Bronchial epithelial cell (primary cell): ENCODE results near the gene TAPBPL. TPM values are rescaled to one million over a fixed set of nuclear protein-coding genes. Genes with fewer than 3 reads are reported as not detected.
"Not testable (repeated sequence)": the region's sequence is repeated elsewhere in the genome, so short reads cannot be mapped to it uniquely, and the experiment has no call there.

Experiments used
- DNase-seq: peaks from one replicate; pipeline ENCODE4 v3.0.0-alpha.2; 2010; ENCODE audit warnings: low read depth
- FAIRE-seq: peaks from 2 replicates; lab custom pipeline; 2011; peaks lifted over from hg19 to GRCh38; lab: Jason Lieb, UNC
- H3K27me3 ChIP-seq: 2 replicates; pipeline ENCODE4 v1.5.1; 2011; ENCODE audit warnings: low read length; ENCODE audit not compliant: control insufficient read depth, insufficient read depth
- H3K36me3 ChIP-seq: 2 replicates; pipeline ENCODE4 v1.5.1; 2011; ENCODE audit warnings: low read length; ENCODE audit not compliant: control insufficient read depth, insufficient read depth
- H3K4me3 ChIP-seq: 2 replicates; pipeline ENCODE4 v1.5.1; 2011; ENCODE audit warnings: mild to moderate bottlenecking, low read depth, low read length, control low read depth
- CTCF ChIP-seq: IDR thresholded peaks from 2 replicates; pipeline ENCODE4 v1.5.1; 2011; ENCODE audit warnings: mild to moderate bottlenecking, moderate library complexity, low read length, control low read depth, inconsistent platforms; ENCODE audit not compliant: insufficient read depth, severe bottlenecking
- total RNA-seq: library from RNA; depleted of rRNA; stranded (reverse); fragments of >200 nt; gene quantifications from 2 replicates; pipeline ENCODE4 v1.2.1, GENCODE V29; 2014

The TAPBPL gene
- total RNA-seq, 1 donor from 2014 or later = 1.8 TPM

GRCh38 chr12:6489449-6489848 lies 37.6 kb downstream of the TAPBPL start:
- no peak for FAIRE-seq
- TF ChIP-seq CTCF = no peak
- Histone ChIP-seq H3K27me3 (no peaks in the 10 kb centered on the region), H3K36me3 (peaks cover 3% of the 10 kb centered on the region), H3K4me3 (no peak overlapping the region)
- no peak for DNase-seq

DNA sequence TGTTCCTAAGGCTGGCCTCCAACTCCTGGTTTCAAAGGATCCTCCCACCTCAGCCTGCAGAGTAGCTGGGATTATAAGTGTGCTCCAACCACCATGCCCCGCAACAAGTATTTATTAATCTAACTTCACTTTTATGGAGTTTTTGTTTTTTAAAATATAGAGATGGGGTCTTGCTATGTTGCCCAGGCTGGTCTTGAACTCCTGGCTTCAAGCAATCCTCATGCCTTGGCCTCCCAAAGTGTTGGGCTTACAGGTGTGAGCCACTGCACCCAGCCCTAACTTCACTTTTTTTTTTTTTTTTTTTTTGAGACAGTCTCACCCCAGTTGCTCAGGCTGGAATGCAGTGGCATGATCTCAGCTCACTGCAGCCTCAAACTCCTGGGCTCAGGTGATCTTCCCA lies 38.8 kb downstream of the TAPBPL start:
- not testable (repeated sequence) for H3K27me3 ChIP-seq, FAIRE-seq, H3K4me3 ChIP-seq, H3K36me3 ChIP-seq, DNase-seq

GRCh38 chr12:6492838-6493496 lies 41.1 kb downstream of the TAPBPL start, which contains the start of gene MRPL51:
MRPL51 (minus strand) TSS chr12:6493262; CDS start chr12:6493136, 126 bp downstream.
- DNase-seq = peak; percentile 83
- FAIRE-seq = no peak
- Histone ChIP-seq H3K27me3 (no peaks in the 10 kb centered on the region), H3K4me3 (peak within 1 kb of the TSS; percentile 59), H3K36me3 (peaks cover 3% of the 10 kb centered on the region)
- no peak for TF ChIP-seq CTCF

GRCh38 chr12:6493497-6494257 lies 41.8 kb downstream of the TAPBPL start, which contains the start of gene NCAPD2:
NCAPD2 (plus strand) TSS chr12:6494102; CDS start chr12:6495099, 997 bp downstream.
- DNase-seq (peak; percentile 88), FAIRE-seq (no peak)
- peaks cover 3% of the 10 kb centered on the region for H3K36me3 ChIP-seq
- peak; percentile 13 for TF ChIP-seq CTCF
- no peaks in the 10 kb centered on the region for H3K27me3 ChIP-seq
- peak within 1 kb of the TSS; percentile 59 for H3K4me3 ChIP-seq

GRCh38 chr12:6494258-6494743 lies 42.5 kb downstream of the TAPBPL start:
- H3K4me3 ChIP-seq = peak overlapping the region; percentile 59
- DNase-seq (no peak), FAIRE-seq (no peak)
- H3K27me3 ChIP-seq = no peaks in the 10 kb centered on the region
- TF ChIP-seq CTCF = no peak
- H3K36me3 ChIP-seq = peaks cover 6% of the 10 kb centered on the region

- DNase-seq = peak; percentile 45
- Histone ChIP-seq H3K27me3 (no peaks in the 10 kb centered on the region), H3K4me3 (no peak overlapping the region), H3K36me3 (peaks cover 8% of the 10 kb centered on the region)
- no peak for TF ChIP-seq CTCF
- FAIRE-seq = no peak
Observed at GRCh38 chr12:6494968-6495367, 43.1 kb downstream of the TAPBPL start.

- not testable (repeated sequence) for H3K36me3 ChIP-seq
Observed at GRCh38 chr12:6497291-6497690, 45.4 kb downstream of the TAPBPL start.

More at GRCh38 chr12:6497291-6497690, 45.4 kb downstream of the TAPBPL start:
- not testable (repeated sequence) for DNase-seq, H3K27me3 ChIP-seq, H3K4me3 ChIP-seq, FAIRE-seq
